A673 (cell line): Measurements from ENCODE around the gene PASD1.
"Not testable (repeated sequence)": the region's sequence is repeated elsewhere in the genome, so short reads cannot be mapped to it uniquely, and the experiment has no call there.

ENCODE experiments used
- CTCF ChIP-seq: fragments of 300-800, 200-600 bp; sonication (generic); conservative IDR thresholded peaks from 2 replicates; pipeline ENCODE4 v1.5.1; 2017; ENCODE audit warnings: low read depth, mild to moderate bottlenecking, antibody characterized with exemption, low read length, moderate library complexity, mixed read lengths
- EZH2 ChIP-seq: fragments of 200-600 bp; sonication (generic); IDR thresholded peaks from 2 replicates; pipeline ENCODE4 v1.6.1; 2017; ENCODE audit warnings: borderline replicate concordance, low read depth, mild to moderate bottlenecking, mixed read lengths, antibody characterized with exemption, low read length; ENCODE audit not compliant: poor library complexity, severe bottlenecking

GRCh38 chrX:151562485-151562884 lies 990 bp upstream of the PASD1 start:
- not testable (repeated sequence) for TF ChIP-seq CTCF, EZH2
